Measurements from ENCODE around the gene SMIM32.

GRCh38 chr5:136226401-136226800, 33.4 kb upstream of the SMIM32 start:
- no peak for TF ChIP-seq POLR2AphosphoS5 (IDR thresholded peaks at IDR 0.05)
- TF ChIP-seq, protein P1, sequence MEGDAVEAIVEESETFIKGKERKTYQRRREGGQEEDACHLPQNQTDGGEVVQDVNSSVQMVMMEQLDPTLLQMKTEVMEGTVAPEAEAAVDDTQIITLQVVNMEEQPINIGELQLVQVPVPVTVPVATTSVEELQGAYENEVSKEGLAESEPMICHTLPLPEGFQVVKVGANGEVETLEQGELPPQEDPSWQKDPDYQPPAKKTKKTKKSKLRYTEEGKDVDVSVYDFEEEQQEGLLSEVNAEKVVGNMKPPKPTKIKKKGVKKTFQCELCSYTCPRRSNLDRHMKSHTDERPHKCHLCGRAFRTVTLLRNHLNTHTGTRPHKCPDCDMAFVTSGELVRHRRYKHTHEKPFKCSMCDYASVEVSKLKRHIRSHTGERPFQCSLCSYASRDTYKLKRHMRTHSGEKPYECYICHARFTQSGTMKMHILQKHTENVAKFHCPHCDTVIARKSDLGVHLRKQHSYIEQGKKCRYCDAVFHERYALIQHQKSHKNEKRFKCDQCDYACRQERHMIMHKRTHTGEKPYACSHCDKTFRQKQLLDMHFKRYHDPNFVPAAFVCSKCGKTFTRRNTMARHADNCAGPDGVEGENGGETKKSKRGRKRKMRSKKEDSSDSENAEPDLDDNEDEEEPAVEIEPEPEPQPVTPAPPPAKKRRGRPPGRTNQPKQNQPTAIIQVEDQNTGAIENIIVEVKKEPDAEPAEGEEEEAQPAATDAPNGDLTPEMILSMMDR (IDR thresholded peaks at IDR 0.05): no peak
- TF ChIP-seq POLR2A (IDR thresholded peaks at IDR 0.05): no peak

All from prostate gland (tissue), 2 donors.